GM18909 (cell line): ENCODE data around the gene PTPRN2.
"Not testable (repeated sequence)": the region's sequence is repeated elsewhere in the genome, so short reads cannot be mapped to it uniquely, and the experiment has no call there.

ENCODE experiments used
- ATAC-seq: cut with Tn5 transposase; IDR thresholded peaks from one replicate; pipeline ENCODE4 v1.9.1; 2021; ENCODE audit warnings: mild to moderate bottlenecking; ENCODE audit not compliant: unreplicated experiment, poor library complexity

PTPRN2 gene

GRCh38 chr7:158188676-158189075 lies 398.9 kb downstream of the PTPRN2 start:
- no peak for ATAC-seq

GRCh38 chr7:158187694-158187994 lies 400.0 kb downstream of the PTPRN2 start:
- no peak for ATAC-seq

- no peak for ATAC-seq
Observed at GRCh38 chr7:158186864-158187693, 400.5 kb downstream of the PTPRN2 start.

GRCh38 chr7:158186406-158186805 lies 401.2 kb downstream of the PTPRN2 start:
- ATAC-seq = no peak

- no peak for ATAC-seq
Observed at GRCh38 chr7:158185653-158186052, 402.0 kb downstream of the PTPRN2 start.

- no peak for ATAC-seq
Observed at GRCh38 chr7:158183431-158183830, 404.2 kb downstream of the PTPRN2 start.

- no peak for ATAC-seq
Observed at GRCh38 chr7:158176561-158177173, 411.0 kb downstream of the PTPRN2 start.

GRCh38 chr7:158175779-158176178 lies 411.8 kb downstream of the PTPRN2 start:
- ATAC-seq = no peak

GRCh38 chr7:158174947-158175346 lies 412.7 kb downstream of the PTPRN2 start:
- ATAC-seq = no peak

GRCh38 chr7:158167373-158167772 lies 420.2 kb downstream of the PTPRN2 start:
- ATAC-seq = no peak

GRCh38 chr7:158166386-158167340 lies 421.0 kb downstream of the PTPRN2 start:
- ATAC-seq = no peak

- ATAC-seq = no peak
Observed at GRCh38 chr7:158165711-158166110, 421.9 kb downstream of the PTPRN2 start.

GRCh38 chr7:158164101-158165095 lies 423.2 kb downstream of the PTPRN2 start:
- no peak for ATAC-seq

GRCh38 chr7:158161194-158161593 lies 426.4 kb downstream of the PTPRN2 start:
- no peak for ATAC-seq

- ATAC-seq = no peak
Observed at GRCh38 chr7:158160199-158160598, 427.4 kb downstream of the PTPRN2 start.

GRCh38 chr7:158157460-158157859 lies 430.2 kb downstream of the PTPRN2 start:
- no peak for ATAC-seq

- ATAC-seq = not testable (repeated sequence)
Observed at GRCh38 chr7:158151273-158151672, 436.4 kb downstream of the PTPRN2 start.

GRCh38 chr7:158150234-158150633 lies 437.4 kb downstream of the PTPRN2 start:
- ATAC-seq = no peak

GRCh38 chr7:158147431-158147830 lies 440.2 kb downstream of the PTPRN2 start:
- not testable (repeated sequence) for ATAC-seq

- ATAC-seq = no peak
Observed at GRCh38 chr7:158145370-158145769, 442.3 kb downstream of the PTPRN2 start.
